K562 (cell line): ENCODE measurements around the gene BCAS3. TPM values are rescaled to one million over a fixed set of nuclear protein-coding genes. Genes with fewer than 3 reads are reported as not detected.
A peak's percentile ranks its signal among the peaks of the same experiment; 100 is the strongest.

ENCODE experiments used
- ATAC-seq: fragments of 200-7000 bp; cut with Tn5 transposase; 3 replicates; pipeline ENCODE4 v1.9.1; 2020; ENCODE audit warnings: moderate library complexity
- BruUV-seq: library from RNA; stranded (reverse); fragments of 400-500 nt; replicated peaks from 2 replicates; lab custom pipeline; 2021; lab: Mats Ljungman, UMichigan
- CTCF ChIA-PET: fragments of 300-600 bp; formaldehyde crosslinking; extraction: SDS; loops from one replicate; lab custom pipeline; 2021; ENCODE audit warnings: low intra/inter-chr PET ratio; lab: Yijun Ruan, JAX
- POLR2A ChIA-PET: fragments of 300-600, 350-650 bp; sonication (Branson Sonifier 250); formaldehyde crosslinking; extraction: SDS; loops from one replicate; lab custom pipeline; 2021; ENCODE audit warnings: antibody characterized with exemption, inconsistent platforms; lab: Yijun Ruan, JAX
- DNase-seq, 4 experiments: peaks; one replicate each; pipeline versions ENCODE4 v3.0.0 to v3.0.0-alpha.2; 2011 to 2018; ENCODE audit warnings: low spot score in 3 of 4, mixed read lengths in 3 of 4; ENCODE audit errors: extremely low read depth in 1 of 4
- FAIRE-seq: peaks from 2 replicates; lab custom pipeline; 2011; peaks lifted over from hg19 to GRCh38; lab: Jason Lieb, UNC
- H2AFZ ChIP-seq: 2 replicates; pipeline ENCODE4 v1.6.0; 2011; ENCODE audit warnings: low read depth, low read length, control low read depth, inconsistent platforms
- H3K27ac ChIP-seq: fragments of 200-600 bp; 3 replicates; pipeline ENCODE4 v1.8.0; 2011; ENCODE audit warnings: low read depth, mild to moderate bottlenecking, control low read depth, inconsistent platforms, low read length, moderate library complexity, mixed read lengths; ENCODE audit errors: extremely low read depth
- H3K27me3 ChIP-seq, 2 experiments: fragments of 300-600 bp in 1 of 2; 2 replicates in 1 of 2; 3 replicates in 1 of 2; pipeline versions ENCODE4 v1.6.0 to v1.8.0; 2011; ENCODE audit warnings: inconsistent platforms in 2 of 2, low read length in 2 of 2, mild to moderate bottlenecking in 1 of 2, mixed read lengths in 1 of 2, moderate library complexity in 1 of 2; ENCODE audit not compliant: control insufficient read depth in 2 of 2, insufficient read depth in 2 of 2
- H3K36me3 ChIP-seq: fragments of 300-600 bp; 3 replicates; pipeline ENCODE4 v1.8.0; 2011; ENCODE audit warnings: mild to moderate bottlenecking, low read length, inconsistent platforms; ENCODE audit not compliant: control insufficient read depth, insufficient read depth
- H3K4me1 ChIP-seq, 2 experiments: fragments of 200-600 bp in 1 of 2; replicated peaks in 1 of 2; 2 replicates in 1 of 2; 3 replicates in 1 of 2; pipeline versions ENCODE4 v1.5.1 to v1.8.0; 2011; ENCODE audit warnings: inconsistent platforms in 2 of 2, low read length in 2 of 2, mild to moderate bottlenecking in 1 of 2, mixed read lengths in 1 of 2, moderate library complexity in 1 of 2; ENCODE audit not compliant: control insufficient read depth in 2 of 2, insufficient read depth in 2 of 2
- H3K4me2 ChIP-seq: 2 replicates; pipeline ENCODE4 v1.6.1; 2011; ENCODE audit warnings: low read length, control low read depth, inconsistent platforms, mixed read lengths; ENCODE audit not compliant: insufficient read depth
- H3K4me3 ChIP-seq: fragments of 200-600 bp; sonication (generic), shearing (Covaris generic); 2 replicates; pipeline ENCODE4 v1.5.1; 2016; ENCODE audit warnings: control low read depth, inconsistent platforms
- H3K79me2 ChIP-seq: fragments of 200-600 bp; 3 replicates; pipeline ENCODE4 v1.8.0; 2011; ENCODE audit warnings: low read length, inconsistent platforms; ENCODE audit not compliant: control insufficient read depth, insufficient read depth
- H3K9ac ChIP-seq, 2 experiments: 2 replicates each; pipeline versions ENCODE4 v1.6.0 to v1.6.1; 2011; ENCODE audit warnings: low read depth in 2 of 2, low read length in 2 of 2, control low read depth in 1 of 2, inconsistent platforms in 1 of 2, mild to moderate bottlenecking in 1 of 2, mixed read lengths in 1 of 2; ENCODE audit not compliant: insufficient read depth in 1 of 2
- H3K9me1 ChIP-seq: one replicate; pipeline ENCODE4 v1.6.0; 2011; ENCODE audit warnings: inconsistent platforms, mild to moderate bottlenecking, low read length, moderate library complexity; ENCODE audit not compliant: control insufficient read depth, insufficient read depth
- H3K9me3 ChIP-seq: replicated peaks from 2 replicates; pipeline ENCODE4 v1.5.1; 2011; ENCODE audit warnings: low read depth, low read length, inconsistent platforms; ENCODE audit not compliant: control insufficient read depth, insufficient read depth
- H4K20me1 ChIP-seq: replicated peaks from 2 replicates; pipeline ENCODE4 v1.6.1; 2011; ENCODE audit warnings: low read length, inconsistent platforms, mixed read lengths; ENCODE audit not compliant: control insufficient read depth, insufficient read depth
- C11orf30 ChIP-seq: fragments of 450-650 bp; IDR thresholded peaks from 2 replicates; pipeline ENCODE4 v1.6.1; 2016; ENCODE audit warnings: low read depth, mild to moderate bottlenecking
- CBFA2T3 ChIP-seq: fragments of 450-650 bp; IDR thresholded peaks from 2 replicates; pipeline ENCODE4 v1.6.1; 2017
- IRF1 ChIP-seq: sonication (generic); formaldehyde crosslinking; IDR thresholded peaks from 2 replicates; pipeline ENCODE4 v1.8.0; 2022; ENCODE audit warnings: missing genetic modification reagents, mild to moderate bottlenecking, borderline replicate concordance
- MCM5 ChIP-seq: fragments of 450-650 bp; IDR thresholded peaks from 2 replicates; pipeline ENCODE4 v1.6.1; 2016; ENCODE audit warnings: low read depth
- RAD21 ChIP-seq, 2 experiments: fragments of 250-450 bp in 1 of 2; fragments of 450-650 bp in 1 of 2; sonication (Bioruptor Pico) in 1 of 2; formaldehyde crosslinking in 1 of 2; IDR thresholded peaks in 1 of 2; conservative IDR thresholded peaks in 1 of 2; 2 replicates each; pipeline versions ENCODE4 v1.4.0 to v1.8.0; 2020 to 2022; ENCODE audit warnings: mild to moderate bottlenecking in 2 of 2, moderate library complexity in 1 of 2
- TFAP4 ChIP-seq: sonication (generic); formaldehyde crosslinking; IDR thresholded peaks from 2 replicates; pipeline ENCODE4 v1.8.0; 2022; ENCODE audit warnings: missing genetic modification reagents, mild to moderate bottlenecking, moderate library complexity, borderline replicate concordance
- WGBS: fragments of 100-300 bp; shearing (Covaris generic); methylation state at CpG from one replicate; pipeline ENCODE4 v1.1.6; 2016; ENCODE audit warnings: low coverage, mixed read lengths; ENCODE audit not compliant: insufficient coverage; ENCODE audit errors: missing lambda C conversion rate; 5-methylcytosine and 5-hydroxymethylcytosine counted together
- in situ Hi-C: fragments of 300-500 bp; cut with MboI; formaldehyde crosslinking; loops from 4 replicates; pipeline ENCODE4 v1.15.0; 2018; ENCODE audit warnings: inconsistent platforms, mixed read lengths
- intact Hi-C: fragments of 100-400 bp; cut with micrococcal nuclease; formaldehyde crosslinking; loops from 2 replicates; pipeline ENCODE4 v1.14.2; 2022
- polyA plus RNA-seq, 8 experiments: library from polyadenylated mRNA; depleted of rRNA in 4 of 8; stranded (reverse) in 5 of 8; unstranded in 3 of 8; fragments of >200 nt; fragmentation: Nextera tagmentation in 2 of 8; fragmentation: Illumina TruSeq in 1 of 8; extraction: Ambion mirVana in 2 of 8; extraction: Trizol in 1 of 8; gene quantifications; 2 replicates each; pipeline versions ENCODE4 v1.2.1 to v1.2.3, GENCODE V29; 2011 to 2014; ENCODE audit warnings: inconsistent platforms in 1 of 8, missing spikeins in 1 of 8
- total RNA-seq, 7 experiments: library from RNA; depleted of rRNA in 6 of 7; stranded (reverse); fragments of >200 nt in 6 of 7; fragmentation: Illumina TruSeq in 2 of 7; extraction: Trizol in 2 of 7; gene quantifications; 2 replicates each; pipeline versions ENCODE4 v1.2.1 to v1.2.3, GENCODE V29; 2011 to 2021; ENCODE audit warnings: low replicate concordance in 1 of 7
- TF ChIP-seq, protein P1 (sequence below), 3 experiments: fragments of 200-800 bp in 1 of 3; fragments of 250-450 bp in 1 of 3; fragments of 450-650 bp in 1 of 3; sonication (Bioruptor Pico) in 1 of 3; sonication (Bioruptor generic) in 1 of 3; formaldehyde crosslinking in 1 of 3; IDR thresholded peaks; 2 replicates each; pipeline versions ENCODE4 v1.6.1 to v1.8.0; 2016 to 2022; ENCODE audit warnings: mild to moderate bottlenecking in 2 of 3, missing genetic modification characterization in 2 of 3, missing compliant biosample characterization in 1 of 3, moderate library complexity in 1 of 3

Gene BCAS3
- total and polyA plus RNA-seq, 9 of the 15 experiments (the other 6 are each of a cell fraction or from before 2014, with no cell fraction given), result 1.9 to 5.5 (median 3.5) TPM

GRCh38 chr17:61393904-61394629 is 716.4 kb downstream of the BCAS3 start:
- in situ Hi-C loops (no loop called here), intact Hi-C loops (loop anchor here (5.0 kb wide), 1 partner anchor 672 kb away; no protein-coding TSS in a partner anchor)
- Histone ChIP-seq H3K9me3 (no peaks in the 10 kb centered on the region), H3K27ac (no peak overlapping the region), H3K4me3 (no peak overlapping the region), H4K20me1 (peaks cover 6% of the 10 kb centered on the region; the same call in 1 of the 2 replicates), H3K79me2 (no peaks in the 10 kb centered on the region), H3K9me1 (no peaks in the 10 kb centered on the region), H3K4me2 (no peak overlapping the region), H2AFZ (no peak overlapping the region), H3K9ac (no peak overlapping the region), H3K27me3 (peaks cover 0 to 32% of the 10 kb centered on the region in 2 experiments; a peak in 2 of 5 replicates), H3K4me1 (peaks cover 0 to 10% of the 10 kb centered on the region in 2 experiments; a peak in 2 of 5 replicates), H3K36me3 (no peaks in the 10 kb centered on the region)
- BruUV-seq, result no TSS peak
- 1% methylated on average over 7 of the region's 7 CpGs for WGBS
- TF ChIP-seq IRF1 (CRISPR knock-in tag) (no peak), CBFA2T3 (peak; percentile 39), RAD21 (CRISPR knock-in tag; conservative IDR thresholded peaks at IDR 0.05 in 1 of 2, IDR thresholded peaks at IDR 0.05 in 1 of 2) (0 out of 4 replicates have a peak, but pooled peaks of 1 of the 2 experiments have one; percentile 10), MCM5 (no peak), TFAP4 (CRISPR knock-in tag) (peak; percentile 62; the same call in 1 of the 2 replicates), C11orf30 (no peak)
- TF ChIP-seq, protein P1, sequence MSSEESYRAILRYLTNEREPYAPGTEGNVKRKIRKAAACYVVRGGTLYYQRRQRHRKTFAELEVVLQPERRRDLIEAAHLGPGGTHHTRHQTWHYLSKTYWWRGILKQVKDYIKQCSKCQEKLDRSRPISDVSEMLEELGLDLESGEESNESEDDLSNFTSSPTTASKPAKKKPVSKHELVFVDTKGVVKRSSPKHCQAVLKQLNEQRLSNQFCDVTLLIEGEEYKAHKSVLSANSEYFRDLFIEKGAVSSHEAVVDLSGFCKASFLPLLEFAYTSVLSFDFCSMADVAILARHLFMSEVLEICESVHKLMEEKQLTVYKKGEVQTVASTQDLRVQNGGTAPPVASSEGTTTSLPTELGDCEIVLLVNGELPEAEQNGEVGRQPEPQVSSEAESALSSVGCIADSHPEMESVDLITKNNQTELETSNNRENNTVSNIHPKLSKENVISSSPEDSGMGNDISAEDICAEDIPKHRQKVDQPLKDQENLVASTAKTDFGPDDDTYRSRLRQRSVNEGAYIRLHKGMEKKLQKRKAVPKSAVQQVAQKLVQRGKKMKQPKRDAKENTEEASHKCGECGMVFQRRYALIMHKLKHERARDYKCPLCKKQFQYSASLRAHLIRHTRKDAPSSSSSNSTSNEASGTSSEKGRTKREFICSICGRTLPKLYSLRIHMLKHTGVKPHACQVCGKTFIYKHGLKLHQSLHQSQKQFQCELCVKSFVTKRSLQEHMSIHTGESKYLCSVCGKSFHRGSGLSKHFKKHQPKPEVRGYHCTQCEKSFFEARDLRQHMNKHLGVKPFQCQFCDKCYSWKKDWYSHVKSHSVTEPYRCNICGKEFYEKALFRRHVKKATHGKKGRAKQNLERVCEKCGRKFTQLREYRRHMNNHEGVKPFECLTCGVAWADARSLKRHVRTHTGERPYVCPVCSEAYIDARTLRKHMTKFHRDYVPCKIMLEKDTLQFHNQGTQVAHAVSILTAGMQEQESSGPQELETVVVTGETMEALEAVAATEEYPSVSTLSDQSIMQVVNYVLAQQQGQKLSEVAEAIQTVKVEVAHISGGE (CRISPR knock-in tag; IDR thresholded peaks at IDR 0.05), result peak in 1 of 3 experiments; percentile 6; a peak in 2 of 6 replicates
- CTCF ChIA-PET, result no interaction called here
- FAIRE-seq, result no peak
- no peak for ATAC-seq
- DNase-seq, result peak in 1 of 4 experiments; percentile 15
- POLR2A ChIA-PET, result no interaction called here
